MM.1S (cell line): ENCODE data around the gene OR10J1.

Experiments
- DNase-seq: peaks from one replicate; pipeline ENCODE4 v3.0.0-alpha.2; 2015
- H2AFZ ChIP-seq: fragments of 300-600 bp; sonication (generic); 2 replicates; pipeline ENCODE4 v1.6.0; 2016; ENCODE audit warnings: antibody characterized with exemption, low read length
- H3F3A ChIP-seq: fragments of 300-600 bp; sonication (generic); 2 replicates; pipeline ENCODE4 v1.6.1; 2016; ENCODE audit warnings: mild to moderate bottlenecking, antibody characterized with exemption, low read length, moderate library complexity, mixed read lengths; ENCODE audit not compliant: insufficient read depth
- H3K27ac ChIP-seq: fragments of 300-600 bp; sonication (generic); 2 replicates; pipeline ENCODE4 v1.5.1; 2016; ENCODE audit warnings: mild to moderate bottlenecking, low read length
- H3K27me3 ChIP-seq: fragments of 300-600 bp; sonication (generic); replicated peaks from 2 replicates; pipeline ENCODE4 v1.6.0; 2016; ENCODE audit warnings: low read length; ENCODE audit not compliant: insufficient read depth
- H3K36me3 ChIP-seq: fragments of 300-600 bp; sonication (generic); replicated peaks from 2 replicates; pipeline ENCODE4 v1.6.1; 2016; ENCODE audit warnings: mild to moderate bottlenecking, low read length, mixed read lengths; ENCODE audit not compliant: insufficient read depth
- H3K4me1 ChIP-seq: fragments of 300-600 bp; sonication (generic); 2 replicates; pipeline ENCODE4 v1.6.1; 2016; ENCODE audit warnings: low read length, mixed read lengths
- H3K4me2 ChIP-seq: fragments of 300-600 bp; sonication (generic); 2 replicates; pipeline ENCODE4 v1.6.0; 2016; ENCODE audit warnings: low read depth, low read length
- H3K4me3 ChIP-seq: fragments of 300-600 bp; sonication (generic); 2 replicates; pipeline ENCODE4 v1.5.1; 2016; ENCODE audit warnings: low read length, mixed read lengths
- H3K79me2 ChIP-seq: fragments of 300-600 bp; sonication (generic); 2 replicates; pipeline ENCODE4 v1.6.1; 2016; ENCODE audit warnings: mixed run types, low read length, mixed read lengths
- H3K9ac ChIP-seq: fragments of 300-600 bp; sonication (generic); 2 replicates; pipeline ENCODE4 v1.6.1; 2016; ENCODE audit warnings: low read length, mixed read lengths
- H3K9me2 ChIP-seq: fragments of 300-600 bp; sonication (generic); replicated peaks from 2 replicates; pipeline ENCODE4 v1.6.1; 2016; ENCODE audit warnings: mild to moderate bottlenecking, low read length, mixed read lengths; ENCODE audit not compliant: insufficient read depth
- H3K9me3 ChIP-seq: fragments of 300-600 bp; sonication (generic); replicated peaks from 2 replicates; pipeline ENCODE4 v1.6.1; 2016; ENCODE audit warnings: mild to moderate bottlenecking, low read length, mixed read lengths; ENCODE audit not compliant: insufficient read depth
- H4K20me1 ChIP-seq: fragments of 300-600 bp; sonication (generic); 2 replicates; pipeline ENCODE4 v1.6.1; 2016; ENCODE audit warnings: mild to moderate bottlenecking, low read length, moderate library complexity, mixed read lengths; ENCODE audit not compliant: insufficient read depth
- EZH2 ChIP-seq: fragments of 300-600 bp; sonication (generic); optimal IDR thresholded peaks from 2 replicates; pipeline ENCODE3; 2017; ENCODE audit warnings: low read depth, mild to moderate bottlenecking, antibody characterized with exemption, low read length, mixed read lengths
- EZH2phosphoT487 ChIP-seq: fragments of 300-600 bp; sonication (generic); IDR thresholded peaks from 2 replicates; pipeline ENCODE4 v1.6.1; 2018; ENCODE audit warnings: antibody characterized with exemption, low read length
- TF ChIP-seq, protein P1 (sequence below): fragments of 300-600 bp; sonication (generic); IDR thresholded peaks from 2 replicates; pipeline ENCODE4 v1.5.1; 2016; ENCODE audit warnings: antibody characterized with exemption, low read length, mixed read lengths

Gene OR10J1

DNA sequence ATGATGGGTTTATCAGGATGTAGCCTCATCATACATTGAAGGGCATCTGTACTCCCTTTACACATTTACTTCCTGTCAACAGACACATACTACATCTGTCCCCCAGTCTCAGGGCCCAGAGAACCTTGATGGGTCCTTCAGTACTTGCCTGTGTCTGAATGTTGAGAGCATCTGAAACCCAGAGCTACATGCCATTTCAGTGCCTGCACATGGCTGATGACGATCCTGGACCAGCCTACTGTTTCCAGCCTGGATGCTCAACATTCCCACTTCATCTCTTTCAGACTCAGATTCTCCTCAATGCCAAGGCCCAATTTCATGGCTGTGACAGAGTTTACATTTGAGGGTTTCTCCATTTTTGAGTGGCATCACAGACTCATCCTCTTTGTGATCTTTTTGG is 7.6 kb upstream of the OR10J1 start, which contains the start of gene OR10J4:
OR10J4 (plus strand) TSS at position 301 of the 400 bp plus-strand sequence.
- TF ChIP-seq EZH2, result no peak
- TF ChIP-seq, protein P1, sequence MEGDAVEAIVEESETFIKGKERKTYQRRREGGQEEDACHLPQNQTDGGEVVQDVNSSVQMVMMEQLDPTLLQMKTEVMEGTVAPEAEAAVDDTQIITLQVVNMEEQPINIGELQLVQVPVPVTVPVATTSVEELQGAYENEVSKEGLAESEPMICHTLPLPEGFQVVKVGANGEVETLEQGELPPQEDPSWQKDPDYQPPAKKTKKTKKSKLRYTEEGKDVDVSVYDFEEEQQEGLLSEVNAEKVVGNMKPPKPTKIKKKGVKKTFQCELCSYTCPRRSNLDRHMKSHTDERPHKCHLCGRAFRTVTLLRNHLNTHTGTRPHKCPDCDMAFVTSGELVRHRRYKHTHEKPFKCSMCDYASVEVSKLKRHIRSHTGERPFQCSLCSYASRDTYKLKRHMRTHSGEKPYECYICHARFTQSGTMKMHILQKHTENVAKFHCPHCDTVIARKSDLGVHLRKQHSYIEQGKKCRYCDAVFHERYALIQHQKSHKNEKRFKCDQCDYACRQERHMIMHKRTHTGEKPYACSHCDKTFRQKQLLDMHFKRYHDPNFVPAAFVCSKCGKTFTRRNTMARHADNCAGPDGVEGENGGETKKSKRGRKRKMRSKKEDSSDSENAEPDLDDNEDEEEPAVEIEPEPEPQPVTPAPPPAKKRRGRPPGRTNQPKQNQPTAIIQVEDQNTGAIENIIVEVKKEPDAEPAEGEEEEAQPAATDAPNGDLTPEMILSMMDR, result no peak
- DNase-seq, result no peak
- no peak within 1 kb of the TSS for H3K27ac ChIP-seq
- H3K9me2 ChIP-seq, result no peaks in the 10 kb centered on the region
- H3K79me2 ChIP-seq, result no peaks in the 10 kb centered on the region
- no peaks in the 10 kb centered on the region for H4K20me1 ChIP-seq
- no peaks in the 10 kb centered on the region; the same call in 1 of the 2 replicates for H3K9me3 ChIP-seq
- no peak within 1 kb of the TSS for H3K4me2 ChIP-seq
- H3K36me3 ChIP-seq, result no peaks in the 10 kb centered on the region
- no peak within 1 kb of the TSS for H3K4me3 ChIP-seq
- no peak within 1 kb of the TSS for H3K9ac ChIP-seq
- no peak within 1 kb of the TSS for H2AFZ ChIP-seq
- no peaks in the 10 kb centered on the region for H3K27me3 ChIP-seq
- no peaks in the 10 kb centered on the region for H3F3A ChIP-seq
- no peaks in the 10 kb centered on the region for H3K4me1 ChIP-seq

DNA sequence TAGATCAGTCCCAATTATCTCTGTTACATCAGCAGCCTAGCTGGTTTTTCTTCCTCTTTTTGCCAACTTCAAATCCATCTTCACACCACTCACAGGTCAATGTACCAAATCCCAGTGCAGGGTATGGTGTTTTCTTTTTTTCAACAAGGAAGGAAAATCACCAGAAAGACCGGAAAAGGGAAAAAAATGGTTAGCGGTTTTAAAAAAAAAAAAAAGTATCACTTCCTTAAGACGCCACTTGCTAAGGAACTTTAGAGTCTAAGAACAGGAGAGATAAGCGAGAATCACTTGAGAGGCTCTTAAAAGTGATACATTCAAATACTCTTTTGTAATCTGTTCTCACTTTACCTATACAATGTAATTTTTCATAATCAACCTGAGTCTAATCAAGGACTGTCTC is 3.1 kb upstream of the OR10J1 start:
- no peak for DNase-seq
- Histone ChIP-seq H3K36me3 (no peaks in the 10 kb centered on the region), H3F3A (no peaks in the 10 kb centered on the region), H3K9me3 (no peaks in the 10 kb centered on the region), H2AFZ (no peak overlapping the region), H3K4me3 (no peak overlapping the region), H4K20me1 (no peaks in the 10 kb centered on the region), H3K79me2 (no peaks in the 10 kb centered on the region), H3K9ac (no peak overlapping the region), H3K4me2 (no peak overlapping the region), H3K9me2 (no peaks in the 10 kb centered on the region), H3K27me3 (no peaks in the 10 kb centered on the region), H3K4me1 (0 out of 2 replicates have a peak, but pooled peaks cover 2% of the 10 kb centered on the region), H3K27ac (no peak overlapping the region)
- no peak for TF ChIP-seq EZH2phosphoT487
- TF ChIP-seq, protein P1, result no peak
- no peak for TF ChIP-seq EZH2

DNA sequence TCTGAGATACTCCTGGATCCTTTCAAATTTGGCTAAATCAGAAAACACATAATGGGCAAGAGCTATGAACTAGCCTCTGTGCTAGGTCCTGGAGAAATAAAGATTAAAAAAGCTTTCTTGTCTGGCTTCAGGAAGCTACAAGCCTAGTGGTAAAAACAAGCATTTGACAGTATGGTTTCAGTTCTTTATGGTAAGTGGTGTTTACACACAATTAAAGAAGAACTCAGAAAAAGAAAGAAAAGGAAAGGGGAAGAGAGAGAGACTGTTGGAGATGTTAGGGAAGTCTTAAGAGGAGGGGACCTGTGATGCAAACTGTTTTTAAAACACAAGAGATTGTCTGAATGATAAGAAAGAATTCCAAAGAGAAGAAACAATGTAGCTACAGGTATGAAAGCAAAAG is 1.8 kb downstream of the OR10J1 start:
- Histone ChIP-seq H3K79me2 (no peaks in the 10 kb centered on the region), H3K9me3 (no peaks in the 10 kb centered on the region)
- DNase-seq, result peak; percentile 32

More for the DNA sequence above, 1.8 kb downstream of the OR10J1 start:
- no peaks in the 10 kb centered on the region for H3K27me3 ChIP-seq
- no peaks in the 10 kb centered on the region for H4K20me1 ChIP-seq
- TF ChIP-seq, protein P1, result no peak
- TF ChIP-seq EZH2 (no peak), EZH2phosphoT487 (no peak)
- H3K4me3 ChIP-seq, result no peak overlapping the region
- H2AFZ ChIP-seq, result no peak overlapping the region
- H3F3A ChIP-seq, result no peaks in the 10 kb centered on the region
- no peak overlapping the region for H3K4me2 ChIP-seq
- no peaks in the 10 kb centered on the region for H3K36me3 ChIP-seq
- H3K4me1 ChIP-seq, result 0 out of 2 replicates have a peak, but pooled peaks cover 3% of the 10 kb centered on the region
- H3K27ac ChIP-seq, result no peak overlapping the region
- no peaks in the 10 kb centered on the region for H3K9me2 ChIP-seq
- H3K9ac ChIP-seq, result no peak overlapping the region
